ENCODE data around the gene R3HCC1L. TPM values are rescaled to one million over a fixed set of nuclear protein-coding genes. Genes with fewer than 3 reads are reported as not detected.
A peak's percentile ranks its signal among the peaks of the same experiment; 100 is the strongest.
"Not testable (repeated sequence)": the region's sequence is repeated elsewhere in the genome, so short reads cannot be mapped to it uniquely, and the experiment has no call there.

Gene R3HCC1L
- total RNA-seq, 4 donors from 2014 or later: 15.9 to 20.3 (median 18.6) TPM

DNA sequence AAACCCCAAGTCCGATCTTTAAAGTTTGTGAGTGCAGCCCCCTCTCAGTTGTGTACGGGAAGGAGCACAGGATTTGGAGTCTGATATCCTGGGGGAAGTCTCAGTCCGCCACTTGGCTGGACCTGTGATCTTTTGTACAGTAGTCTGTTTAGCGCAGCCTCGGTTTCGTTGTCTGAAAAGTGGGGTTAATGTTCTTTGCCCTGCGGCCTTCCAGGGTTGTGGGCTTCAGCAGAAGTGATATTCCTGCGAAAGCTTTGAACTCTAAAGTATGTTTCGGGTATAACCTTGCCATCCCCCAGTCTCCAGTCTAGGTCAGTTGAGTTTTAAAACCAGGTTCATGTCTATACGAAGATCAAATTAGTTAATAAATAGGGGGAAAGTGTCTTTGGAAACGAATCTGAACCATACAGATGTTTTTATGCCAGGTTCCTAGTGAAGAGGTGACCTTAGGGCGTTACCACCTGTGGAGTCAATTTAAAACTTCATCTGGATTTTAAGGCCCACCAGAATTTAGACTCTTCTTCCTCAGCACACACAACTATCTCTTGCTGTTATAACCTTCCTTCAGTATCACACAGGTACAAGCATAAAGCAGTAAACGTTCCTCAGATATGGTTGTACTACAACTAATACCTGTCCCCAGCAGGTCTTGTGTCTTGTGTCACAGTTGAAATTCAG is 904 bp downstream of the R3HCC1L start:
- peak overlapping the region; percentile 88 to 93 (median 90) for H3K27ac ChIP-seq
- H3K4me1 ChIP-seq: peaks cover 5 to 11% of the 10 kb centered on the region in 2 donors
- WGBS, 2 donors: 28 to 30% methylated on average over 12 to 13 of the region's 13 CpGs
- H3K9me3 ChIP-seq: no peaks in the 10 kb centered on the region
- no peak for DNase-seq
- peak overlapping the region; percentile 76 to 96 (median 86) for H3K4me3 ChIP-seq (replicated peaks in 1 of 3)
- H3K36me3 ChIP-seq: no peaks in the 10 kb centered on the region
- intact Hi-C loops (cut with DNase I): no loop called here
- no peak for TF ChIP-seq CTCF (IDR thresholded peaks at IDR 0.05)
- no peak for TF ChIP-seq POLR2A (IDR thresholded peaks at IDR 0.05)
- no peaks in the 10 kb centered on the region for H3K27me3 ChIP-seq

DNA sequence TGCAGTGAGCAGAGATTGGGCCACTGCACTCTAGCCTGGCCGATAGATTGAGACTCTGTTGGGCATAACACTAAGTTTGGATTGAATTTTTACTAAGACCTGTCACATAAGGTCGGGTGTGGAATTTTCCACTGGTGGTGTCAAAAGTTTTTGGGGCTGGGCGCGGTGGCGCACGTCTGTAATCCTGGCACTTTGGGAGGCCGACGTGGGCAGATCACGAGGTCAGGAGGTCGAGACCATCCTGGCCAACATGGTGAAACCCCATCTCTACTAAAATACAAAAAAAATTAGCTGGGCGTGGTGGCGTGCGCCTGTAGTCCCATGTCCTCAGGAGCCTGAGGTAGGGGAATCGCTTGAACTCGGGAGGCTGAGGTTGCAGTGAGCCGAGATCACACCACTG is 2.3 kb downstream of the R3HCC1L start:
- peaks cover 5 to 16% of the 10 kb centered on the region in 2 donors for H3K4me1 ChIP-seq
- intact Hi-C loops (cut with DNase I); DNase-seq; H3K27ac ChIP-seq; H3K4me3 ChIP-seq (replicated peaks in 1 of 3); H3K9me3 ChIP-seq; H3K36me3 ChIP-seq; H3K27me3 ChIP-seq: not testable (repeated sequence)
- 97 to 98% methylated on average over 16 of the region's 16 CpGs for WGBS, 2 donors

- Histone ChIP-seq H3K4me3 (replicated peaks in 1 of 3) (no peak overlapping the region), H3K4me1 (peaks cover 15 to 16% of the 10 kb centered on the region in 2 donors), H3K9me3 (no peaks in the 10 kb centered on the region), H3K27me3 (no peaks in the 10 kb centered on the region), H3K36me3 (no peaks in the 10 kb centered on the region), H3K27ac (no peak overlapping the region)
- TF ChIP-seq CTCF (IDR thresholded peaks at IDR 0.05) (no peak), POLR2A (IDR thresholded peaks at IDR 0.05) (no peak)
- DNase-seq: no peak
- intact Hi-C loops (cut with DNase I): no loop called here
Observed at GRCh38 chr10:98138031-98138430, 3.6 kb downstream of the R3HCC1L start.

DNA sequence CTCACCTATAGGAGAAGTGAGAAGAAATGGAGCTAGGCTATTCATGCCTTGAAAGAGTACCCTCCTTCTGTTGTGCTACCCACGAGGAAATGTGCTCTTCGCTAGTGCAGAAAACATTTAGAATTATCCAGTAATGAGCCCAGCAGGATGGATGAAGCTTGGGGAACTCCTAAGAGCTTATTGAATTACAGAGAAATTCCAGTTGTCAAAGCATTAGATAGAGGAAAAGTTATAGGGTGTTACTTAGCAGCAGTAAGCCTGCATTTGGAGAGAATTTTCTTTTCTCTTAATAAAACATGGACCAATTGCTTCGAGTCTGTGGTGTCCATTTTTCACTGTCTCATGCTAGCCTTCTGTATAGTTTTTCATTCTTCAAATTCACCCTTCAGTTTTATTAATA is 5.0 kb downstream of the R3HCC1L start:
- TF ChIP-seq POLR2A (IDR thresholded peaks at IDR 0.05) (no peak), CTCF (IDR thresholded peaks at IDR 0.05) (no peak)
- intact Hi-C loops (cut with DNase I): no loop called here
- Histone ChIP-seq H3K27ac (no peak overlapping the region), H3K27me3 (no peaks in the 10 kb centered on the region), H3K4me1 (peaks cover 15 to 16% of the 10 kb centered on the region in 2 donors), H3K9me3 (no peaks in the 10 kb centered on the region), H3K36me3 (no peaks in the 10 kb centered on the region), H3K4me3 (replicated peaks in 1 of 3) (no peak overlapping the region)
- no peak for DNase-seq
- 85 to 89% methylated on average over 3 of the region's 3 CpGs for WGBS, 2 donors

DNA sequence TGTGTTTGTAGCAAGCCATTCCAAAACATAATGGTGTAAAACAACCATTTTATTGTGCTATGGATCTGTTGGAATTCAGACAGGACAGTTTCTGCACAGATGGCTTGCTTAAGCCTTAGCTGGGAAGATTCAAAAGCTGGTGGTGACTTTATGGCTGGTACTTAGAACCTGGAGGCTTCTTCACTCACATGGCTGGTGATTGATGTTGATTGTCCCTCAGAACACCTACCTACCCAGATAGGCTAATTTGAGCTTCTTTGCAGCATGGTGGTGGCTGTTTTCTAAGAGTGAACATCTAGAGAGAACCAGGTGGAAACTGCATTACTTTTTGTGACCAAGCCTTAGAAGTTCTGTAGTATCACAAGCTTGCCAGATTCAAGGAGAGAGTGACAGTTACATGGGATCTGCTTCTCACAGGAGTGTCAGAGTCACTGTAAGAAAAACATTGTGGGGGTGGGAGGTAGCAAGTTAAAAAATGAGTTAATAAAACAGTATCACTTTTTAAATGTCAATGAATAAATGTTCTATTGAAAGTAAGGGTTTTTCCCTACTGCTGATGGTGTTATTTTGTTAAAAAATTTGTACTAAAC is 7.1 kb downstream of the R3HCC1L start:
- Histone ChIP-seq H3K4me3 (replicated peaks in 1 of 3) (no peak overlapping the region), H3K27ac (no peak overlapping the region), H3K27me3 (no peaks in the 10 kb centered on the region), H3K9me3 (no peaks in the 10 kb centered on the region), H3K4me1 (peaks cover 6 to 14% of the 10 kb centered on the region in 2 donors), H3K36me3 (no peaks in the 10 kb centered on the region)
- no peak for DNase-seq
- intact Hi-C loops (cut with DNase I): no loop called here
- no peak for TF ChIP-seq POLR2A (IDR thresholded peaks at IDR 0.05)
- no peak for TF ChIP-seq CTCF (IDR thresholded peaks at IDR 0.05)

All from thyroid gland (tissue), 4 donors.